HG03135 (cell line): ENCODE results near the gene DCTN2.
"Not testable (repeated sequence)": the region's sequence is repeated elsewhere in the genome, so short reads cannot be mapped to it uniquely, and the experiment has no call there.

Experiments used
- ATAC-seq: cut with Tn5 transposase; IDR thresholded peaks from one replicate; pipeline ENCODE4 v1.9.1; 2021; ENCODE audit warnings: mild to moderate bottlenecking, moderate library complexity; ENCODE audit not compliant: unreplicated experiment

The DCTN2 gene

GRCh38 chr12:57577981-57578758, 31.2 kb upstream of the DCTN2 start:
- no peak for ATAC-seq

- ATAC-seq: no peak
Observed at GRCh38 chr12:57576613-57577160, 29.7 kb upstream of the DCTN2 start.

GRCh38 chr12:57575771-57576612, 29.0 kb upstream of the DCTN2 start:
- no peak for ATAC-seq

- ATAC-seq: no peak
Observed at GRCh38 chr12:57574795-57575194, 27.8 kb upstream of the DCTN2 start.

- ATAC-seq: no peak
Observed at GRCh38 chr12:57571926-57572762, 25.2 kb upstream of the DCTN2 start.

GRCh38 chr12:57570438-57570837, 23.4 kb upstream of the DCTN2 start:
- not testable (repeated sequence) for ATAC-seq

GRCh38 chr12:57569858-57570257, 22.9 kb upstream of the DCTN2 start:
- ATAC-seq: no peak

- no peak for ATAC-seq
Observed at GRCh38 chr12:57568838-57569237, 21.8 kb upstream of the DCTN2 start.

- no peak for ATAC-seq
Observed at GRCh38 chr12:57564178-57564740, 17.3 kb upstream of the DCTN2 start.

- ATAC-seq: no peak
Observed at GRCh38 chr12:57563358-57563757, 16.4 kb upstream of the DCTN2 start.

GRCh38 chr12:57561117-57561516, 14.1 kb upstream of the DCTN2 start:
- not testable (repeated sequence) for ATAC-seq

GRCh38 chr12:57560516-57560915, 13.5 kb upstream of the DCTN2 start:
- ATAC-seq: no peak

- no peak for ATAC-seq
Observed at GRCh38 chr12:57558864-57559263, 11.9 kb upstream of the DCTN2 start.

- no peak for ATAC-seq
Observed at GRCh38 chr12:57554897-57555296, 7.9 kb upstream of the DCTN2 start.

- no peak for ATAC-seq
Observed at GRCh38 chr12:57554453-57554852, 7.5 kb upstream of the DCTN2 start.

- ATAC-seq: no peak
Observed at GRCh38 chr12:57553343-57554202, 6.6 kb upstream of the DCTN2 start.

- ATAC-seq: no peak
Observed at GRCh38 chr12:57552835-57553313, 5.9 kb upstream of the DCTN2 start.

- ATAC-seq: no peak
Observed at GRCh38 chr12:57552306-57552651, 5.3 kb upstream of the DCTN2 start.

GRCh38 chr12:57551637-57552305, 4.8 kb upstream of the DCTN2 start:
- ATAC-seq: no peak
